Testis (tissue), 2 donors: Measurements from ENCODE around the gene KIF5C.

Experiments used
- POLR2A ChIP-seq: fragments of 450-650 bp; IDR thresholded peaks from one replicate; pipeline ENCODE4 v1.6.1; 2017; ENCODE audit warnings: antibody characterized with exemption, mild to moderate bottlenecking, moderate library complexity
- TF ChIP-seq, protein P1 (sequence below), 3 experiments: fragments of 450-650 bp in 2 of 3; fragments of 200-600 bp in 1 of 3; sonication (generic) in 1 of 3; IDR thresholded peaks; one replicate each; pipeline ENCODE4 v1.5.1; 2016 to 2019; ENCODE audit warnings: antibody characterized with exemption in 3 of 3, mild to moderate bottlenecking in 2 of 3, moderate library complexity in 1 of 3

DNA sequence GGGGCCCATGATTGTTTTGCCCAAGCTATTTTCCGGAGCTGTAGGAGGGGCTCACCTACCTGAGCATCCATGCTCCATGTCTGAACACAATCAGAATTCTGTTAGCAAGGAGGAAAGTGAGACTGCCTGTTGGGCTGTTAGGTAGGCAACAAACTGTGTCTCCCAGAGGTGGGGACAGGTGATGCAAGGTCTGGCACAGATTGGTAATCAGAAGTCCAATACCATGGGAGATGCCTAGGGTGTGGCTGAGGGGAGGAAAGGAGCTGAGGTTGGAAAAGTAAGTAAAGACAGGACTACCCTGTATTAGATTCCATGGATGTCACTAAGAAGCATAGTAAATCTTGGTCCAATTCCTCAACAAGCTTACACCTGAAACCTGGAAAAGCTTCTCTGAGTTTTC, 166.5 kb downstream of the KIF5C start:
- TF ChIP-seq, protein P1, sequence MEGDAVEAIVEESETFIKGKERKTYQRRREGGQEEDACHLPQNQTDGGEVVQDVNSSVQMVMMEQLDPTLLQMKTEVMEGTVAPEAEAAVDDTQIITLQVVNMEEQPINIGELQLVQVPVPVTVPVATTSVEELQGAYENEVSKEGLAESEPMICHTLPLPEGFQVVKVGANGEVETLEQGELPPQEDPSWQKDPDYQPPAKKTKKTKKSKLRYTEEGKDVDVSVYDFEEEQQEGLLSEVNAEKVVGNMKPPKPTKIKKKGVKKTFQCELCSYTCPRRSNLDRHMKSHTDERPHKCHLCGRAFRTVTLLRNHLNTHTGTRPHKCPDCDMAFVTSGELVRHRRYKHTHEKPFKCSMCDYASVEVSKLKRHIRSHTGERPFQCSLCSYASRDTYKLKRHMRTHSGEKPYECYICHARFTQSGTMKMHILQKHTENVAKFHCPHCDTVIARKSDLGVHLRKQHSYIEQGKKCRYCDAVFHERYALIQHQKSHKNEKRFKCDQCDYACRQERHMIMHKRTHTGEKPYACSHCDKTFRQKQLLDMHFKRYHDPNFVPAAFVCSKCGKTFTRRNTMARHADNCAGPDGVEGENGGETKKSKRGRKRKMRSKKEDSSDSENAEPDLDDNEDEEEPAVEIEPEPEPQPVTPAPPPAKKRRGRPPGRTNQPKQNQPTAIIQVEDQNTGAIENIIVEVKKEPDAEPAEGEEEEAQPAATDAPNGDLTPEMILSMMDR (IDR thresholded peaks at IDR 0.05), result no peak
- no peak for TF ChIP-seq POLR2A
